ENCODE measurements around the gene RANBP17.
A peak's percentile ranks its signal among the peaks of the same experiment; 100 is the strongest.
"Not testable (repeated sequence)": the region's sequence is repeated elsewhere in the genome, so short reads cannot be mapped to it uniquely, and the experiment has no call there.

Gene RANBP17

GRCh38 chr5:170849374-170849773 is 12.4 kb upstream of the RANBP17 start:
- no peak overlapping the region for H3K4me3 Mint-ChIP-seq
- no peak overlapping the region for H3K27ac Mint-ChIP-seq
- no peaks in the 10 kb centered on the region for H3K4me1 Mint-ChIP-seq
- no peaks in the 10 kb centered on the region for H3K36me3 Mint-ChIP-seq
- peaks cover 0 to 1% of the 10 kb centered on the region in 2 donors for H3K9me3 Mint-ChIP-seq
- no peak for ATAC-seq (replicated peaks)
- DNase-seq = no peak
- peaks cover 0 to 6% of the 10 kb centered on the region in 2 donors for H3K27me3 Mint-ChIP-seq

- Mint-ChIP-seq H3K27me3 (peaks cover 8 to 10% of the 10 kb centered on the region in 2 donors), H3K36me3 (no peaks in the 10 kb centered on the region), H3K27ac (no peak overlapping the region), H3K9me3 (peaks cover 8 to 10% of the 10 kb centered on the region in 2 donors), H3K4me3 (no peak overlapping the region), H3K4me1 (no peaks in the 10 kb centered on the region)
- ATAC-seq (replicated peaks) (no peak), DNase-seq (no peak)
These were observed 7.3 kb upstream of the RANBP17 start for GRCh38 chr5:170854566-170854965.

GRCh38 chr5:170857066-170857465 is 4.8 kb upstream of the RANBP17 start:
- DNase-seq (no peak), ATAC-seq (replicated peaks) (no peak)
- peaks cover 18 to 24% of the 10 kb centered on the region in 2 donors for H3K9me3 Mint-ChIP-seq
- no peak overlapping the region for H3K4me3 Mint-ChIP-seq
- peaks cover 10 to 14% of the 10 kb centered on the region in 2 donors for H3K36me3 Mint-ChIP-seq
- no peak overlapping the region for H3K27ac Mint-ChIP-seq
- H3K27me3 Mint-ChIP-seq = peaks cover 22 to 25% of the 10 kb centered on the region in 2 donors
- H3K4me1 Mint-ChIP-seq = peaks cover 0 to 4% of the 10 kb centered on the region in 2 donors

- Mint-ChIP-seq H3K4me1 (peaks cover 0 to 4% of the 10 kb centered on the region in 2 donors), H3K36me3 (peaks cover 10 to 14% of the 10 kb centered on the region in 2 donors), H3K27me3 (peaks cover 48 to 50% of the 10 kb centered on the region in 2 donors), H3K4me3 (no peak overlapping the region), H3K27ac (no peak overlapping the region), H3K9me3 (peaks cover 18 to 24% of the 10 kb centered on the region in 2 donors)
- ATAC-seq (replicated peaks) (no peak), DNase-seq (no peak)
These were observed 1.4 kb upstream of the RANBP17 start for GRCh38 chr5:170860415-170860814.

GRCh38 chr5:170860818-170861666 is 776 bp upstream of the RANBP17 start:
- H3K4me1 Mint-ChIP-seq = peaks cover 0 to 4% of the 10 kb centered on the region in 2 donors
- H3K27ac Mint-ChIP-seq = peak overlapping the region; percentile 72
- H3K27me3 Mint-ChIP-seq = peaks cover 48 to 52% of the 10 kb centered on the region in 2 donors
- H3K36me3 Mint-ChIP-seq = peaks cover 10 to 14% of the 10 kb centered on the region in 2 donors
- H3K4me3 Mint-ChIP-seq = peak overlapping the region; percentile 7 to 30
- peaks cover 18 to 24% of the 10 kb centered on the region in 2 donors for H3K9me3 Mint-ChIP-seq
- ATAC-seq (replicated peaks) (no peak), DNase-seq (no peak)

- peaks cover 18 to 24% of the 10 kb centered on the region in 2 donors for H3K9me3 Mint-ChIP-seq
- peak overlapping the region; percentile 7 to 30 for H3K4me3 Mint-ChIP-seq
- peaks cover 48 to 56% of the 10 kb centered on the region in 2 donors for H3K27me3 Mint-ChIP-seq
These were observed 226 bp upstream of the RANBP17 start for GRCh38 chr5:170861667-170861916.

GRCh38 chr5:170863646-170864045 is 1.8 kb downstream of the RANBP17 start:
- H3K36me3 Mint-ChIP-seq = peaks cover 10 to 14% of the 10 kb centered on the region in 2 donors
- H3K27me3 Mint-ChIP-seq = peaks cover 47 to 54% of the 10 kb centered on the region in 2 donors

More at GRCh38 chr5:170861667-170861916, 226 bp upstream of the RANBP17 start:
- H3K4me1 Mint-ChIP-seq = peaks cover 0 to 4% of the 10 kb centered on the region in 2 donors
- DNase-seq (no peak), ATAC-seq (replicated peaks) (no peak)
- peaks cover 10 to 14% of the 10 kb centered on the region in 2 donors for H3K36me3 Mint-ChIP-seq
- H3K27ac Mint-ChIP-seq = peak overlapping the region; percentile 72

GRCh38 chr5:170865622-170866021 is 3.8 kb downstream of the RANBP17 start:
- Mint-ChIP-seq H3K27ac (no peak overlapping the region), H3K9me3 (peaks cover 10 to 11% of the 10 kb centered on the region in 2 donors), H3K36me3 (peaks cover 8 to 10% of the 10 kb centered on the region in 2 donors), H3K27me3 (peaks cover 36 to 42% of the 10 kb centered on the region in 2 donors), H3K4me3 (no peak overlapping the region), H3K4me1 (peaks cover 0 to 4% of the 10 kb centered on the region in 2 donors)
- DNase-seq (no peak), ATAC-seq (replicated peaks) (peak; percentile 19 to 34)

More at GRCh38 chr5:170863646-170864045, 1.8 kb downstream of the RANBP17 start:
- no peak overlapping the region for H3K27ac Mint-ChIP-seq
- H3K4me1 Mint-ChIP-seq = peaks cover 0 to 4% of the 10 kb centered on the region in 2 donors
- no peak for ATAC-seq (replicated peaks)
- H3K9me3 Mint-ChIP-seq = peaks cover 18 to 23% of the 10 kb centered on the region in 2 donors
- no peak overlapping the region for H3K4me3 Mint-ChIP-seq
- no peak for DNase-seq

- no peak for DNase-seq
- ATAC-seq (replicated peaks) = no peak
- no peaks in the 10 kb centered on the region for H3K4me1 Mint-ChIP-seq
- no peak overlapping the region for H3K27ac Mint-ChIP-seq
- peaks cover 10 to 13% of the 10 kb centered on the region in 2 donors for H3K9me3 Mint-ChIP-seq
- H3K27me3 Mint-ChIP-seq = peaks cover 20 to 25% of the 10 kb centered on the region in 2 donors
- H3K4me3 Mint-ChIP-seq = no peak overlapping the region
- no peaks in the 10 kb centered on the region for H3K36me3 Mint-ChIP-seq
These were observed 6.0 kb downstream of the RANBP17 start for GRCh38 chr5:170867825-170868224.

GRCh38 chr5:170870390-170870789 is 8.6 kb downstream of the RANBP17 start:
- H3K4me3 Mint-ChIP-seq; H3K36me3 Mint-ChIP-seq; DNase-seq; H3K4me1 Mint-ChIP-seq; H3K27me3 Mint-ChIP-seq; ATAC-seq (replicated peaks); H3K27ac Mint-ChIP-seq: not testable (repeated sequence)
- peaks cover 16 to 20% of the 10 kb centered on the region in 2 donors for H3K9me3 Mint-ChIP-seq

GRCh38 chr5:170874017-170874416 is 12.2 kb downstream of the RANBP17 start:
- Mint-ChIP-seq H3K4me3 (no peak overlapping the region), H3K9me3 (peaks cover 16 to 19% of the 10 kb centered on the region in 2 donors), H3K4me1 (no peaks in the 10 kb centered on the region), H3K36me3 (no peaks in the 10 kb centered on the region), H3K27ac (no peak overlapping the region), H3K27me3 (peaks cover 0 to 6% of the 10 kb centered on the region in 2 donors)
- no peak for ATAC-seq (replicated peaks)
- no peak for DNase-seq

- H3K27me3 Mint-ChIP-seq = peaks cover 0 to 6% of the 10 kb centered on the region in 2 donors
- H3K36me3 Mint-ChIP-seq = no peaks in the 10 kb centered on the region
- DNase-seq (no peak), ATAC-seq (replicated peaks) (no peak)
- no peak overlapping the region for H3K4me3 Mint-ChIP-seq
- peaks cover 16 to 18% of the 10 kb centered on the region in 2 donors for H3K9me3 Mint-ChIP-seq
- H3K4me1 Mint-ChIP-seq = no peaks in the 10 kb centered on the region
- no peak overlapping the region for H3K27ac Mint-ChIP-seq
These were observed 14.0 kb downstream of the RANBP17 start for GRCh38 chr5:170875811-170876210.

GRCh38 chr5:170880084-170880483 is 18.3 kb downstream of the RANBP17 start:
- Mint-ChIP-seq H3K4me3 (no peak overlapping the region), H3K9me3 (peaks cover 0 to 4% of the 10 kb centered on the region in 2 donors), H3K27ac (no peak overlapping the region), H3K36me3 (no peaks in the 10 kb centered on the region), H3K27me3 (peaks cover 0 to 6% of the 10 kb centered on the region in 2 donors), H3K4me1 (no peaks in the 10 kb centered on the region)
- ATAC-seq (replicated peaks) = no peak
- no peak for DNase-seq

GRCh38 chr5:170882345-170882744 is 20.5 kb downstream of the RANBP17 start:
- DNase-seq (no peak), ATAC-seq (replicated peaks) (no peak)
- no peaks in the 10 kb centered on the region for H3K27me3 Mint-ChIP-seq
- H3K36me3 Mint-ChIP-seq = no peaks in the 10 kb centered on the region
- H3K4me3 Mint-ChIP-seq = no peak overlapping the region
- peaks cover 0 to 2% of the 10 kb centered on the region in 2 donors for H3K9me3 Mint-ChIP-seq
- no peaks in the 10 kb centered on the region for H3K4me1 Mint-ChIP-seq
- no peak overlapping the region for H3K27ac Mint-ChIP-seq

- Mint-ChIP-seq H3K27ac (no peak overlapping the region), H3K4me3 (no peak overlapping the region), H3K4me1 (no peaks in the 10 kb centered on the region)
These were observed 23.4 kb downstream of the RANBP17 start for GRCh38 chr5:170885256-170885655.

More at GRCh38 chr5:170885256-170885655, 23.4 kb downstream of the RANBP17 start:
- ATAC-seq (replicated peaks) (no peak), DNase-seq (no peak)
- Mint-ChIP-seq H3K36me3 (no peaks in the 10 kb centered on the region), H3K9me3 (peaks cover 0 to 2% of the 10 kb centered on the region in 2 donors), H3K27me3 (no peaks in the 10 kb centered on the region)
